ENCODE results near the gene RASSF7. TPM values are rescaled to one million over a fixed set of nuclear protein-coding genes. Genes with fewer than 3 reads are reported as not detected.

Gene RASSF7
- total RNA-seq, 2 donors from 2014 or later: 8.5 to 13.0 TPM

GRCh38 chr11:586376-587316, 25.9 kb downstream of the RASSF7 start:
- Histone ChIP-seq H3K27ac (no peak overlapping the region), H3K4me3 (no peak overlapping the region), H3K4me1 (peaks cover 0 to 3% of the 10 kb centered on the region in 2 donors), H3K36me3 (peaks cover 63% of the 10 kb centered on the region), H3K9me3 (no peaks in the 10 kb centered on the region), H3K27me3 (no peaks in the 10 kb centered on the region)
- DNase-seq (ENCODE audit: low spot score): no peak
- no peak for TF ChIP-seq CTCF (IDR thresholded peaks at IDR 0.05)

GRCh38 chr11:587546-587945, 26.8 kb downstream of the RASSF7 start:
- H3K4me3 ChIP-seq: no peak overlapping the region
- H3K36me3 ChIP-seq: peaks cover 61% of the 10 kb centered on the region
- TF ChIP-seq CTCF (IDR thresholded peaks at IDR 0.05): no peak
- H3K9me3 ChIP-seq: no peaks in the 10 kb centered on the region
- no peak overlapping the region for H3K27ac ChIP-seq
- no peaks in the 10 kb centered on the region for H3K4me1 ChIP-seq
- no peaks in the 10 kb centered on the region for H3K27me3 ChIP-seq
- no peak for DNase-seq (ENCODE audit: low spot score)

GRCh38 chr11:587978-588380, 27.2 kb downstream of the RASSF7 start:
- H3K4me1 ChIP-seq: no peaks in the 10 kb centered on the region
- peaks cover 61% of the 10 kb centered on the region for H3K36me3 ChIP-seq
- no peaks in the 10 kb centered on the region for H3K9me3 ChIP-seq
- no peaks in the 10 kb centered on the region for H3K27me3 ChIP-seq
- no peak overlapping the region for H3K4me3 ChIP-seq
- TF ChIP-seq CTCF (IDR thresholded peaks at IDR 0.05): no peak
- H3K27ac ChIP-seq: no peak overlapping the region
- DNase-seq (ENCODE audit: low spot score): peak; percentile 70

GRCh38 chr11:589798-590197, 29.0 kb downstream of the RASSF7 start:
- Histone ChIP-seq H3K27ac (no peak overlapping the region), H3K4me3 (no peak overlapping the region), H3K36me3 (peaks cover 66% of the 10 kb centered on the region), H3K27me3 (no peaks in the 10 kb centered on the region), H3K4me1 (no peaks in the 10 kb centered on the region), H3K9me3 (no peaks in the 10 kb centered on the region)
- no peak for DNase-seq (ENCODE audit: low spot score)
- no peak for TF ChIP-seq CTCF (IDR thresholded peaks at IDR 0.05)

GRCh38 chr11:590997-591396, 30.2 kb downstream of the RASSF7 start:
- TF ChIP-seq CTCF (IDR thresholded peaks at IDR 0.05): no peak
- no peak for DNase-seq (ENCODE audit: low spot score)
- Histone ChIP-seq H3K4me1 (no peaks in the 10 kb centered on the region), H3K27me3 (no peaks in the 10 kb centered on the region), H3K27ac (no peak overlapping the region), H3K4me3 (no peak overlapping the region), H3K36me3 (peaks cover 76% of the 10 kb centered on the region), H3K9me3 (no peaks in the 10 kb centered on the region)

Measured in right atrium auricular region (tissue), 2 donors.